Type B pancreatic cell (in vitro differentiated cells): Measurements from ENCODE around the gene ACVR1B. TPM values are rescaled to one million over a fixed set of nuclear protein-coding genes. Genes with fewer than 3 reads are reported as not detected.

Experiments used
- DNase-seq: peaks from one replicate; pipeline ENCODE4 v3.0.0; 2021; ENCODE audit warnings: mixed read lengths; ENCODE audit not compliant: unreplicated experiment; ENCODE audit errors: extremely low spot score
- H3K27ac Mint-ChIP-seq: 2 replicates; pipeline ENCODE4 v1.8.0; 2021; ENCODE audit warnings: mild to moderate bottlenecking, mixed read lengths
- H3K27me3 Mint-ChIP-seq: 2 replicates; pipeline ENCODE4 v1.8.0; 2021; ENCODE audit warnings: mixed read lengths
- H3K36me3 Mint-ChIP-seq: 2 replicates; pipeline ENCODE4 v1.8.0; 2021; ENCODE audit warnings: mixed read lengths
- H3K4me1 Mint-ChIP-seq: one replicate; pipeline ENCODE4 v1.8.0; 2021; ENCODE audit warnings: mixed read lengths; ENCODE audit not compliant: unreplicated experiment
- H3K4me3 Mint-ChIP-seq: 2 replicates; pipeline ENCODE4 v1.8.0; 2021; ENCODE audit warnings: mild to moderate bottlenecking, mixed read lengths
- H3K9me3 Mint-ChIP-seq: 2 replicates; pipeline ENCODE4 v1.8.0; 2021; ENCODE audit warnings: mixed read lengths
- CTCF ChIP-seq: fragments of 200-600 bp; sonication (generic); conservative IDR thresholded peaks from 2 replicates; pipeline ENCODE4 v1.5.0; 2021; ENCODE audit warnings: antibody characterized with exemption, mild to moderate bottlenecking
- total RNA-seq: library from RNA; stranded (reverse); gene quantifications from 2 replicates; pipeline ENCODE4 v1.2.1, GENCODE V29; 2021; ENCODE audit warnings: low replicate concordance

The ACVR1B gene
- total RNA-seq, 1 donor from 2014 or later, result 36.1 TPM

GRCh38 chr12:52041035-52041434 is 89.5 kb downstream of the ACVR1B start:
- TF ChIP-seq CTCF, result no peak
- Mint-ChIP-seq H3K4me1 (peaks cover 7% of the 10 kb centered on the region), H3K27ac (no peak overlapping the region), H3K36me3 (no peaks in the 10 kb centered on the region), H3K4me3 (no peak overlapping the region), H3K27me3 (peaks cover 18% of the 10 kb centered on the region), H3K9me3 (no peaks in the 10 kb centered on the region)
- no peak for DNase-seq

GRCh38 chr12:52041695-52042123 is 90.2 kb downstream of the ACVR1B start:
- Mint-ChIP-seq H3K27me3 (peaks cover 13% of the 10 kb centered on the region), H3K4me1 (peaks cover 4% of the 10 kb centered on the region), H3K4me3 (no peak overlapping the region), H3K27ac (no peak overlapping the region), H3K36me3 (no peaks in the 10 kb centered on the region), H3K9me3 (no peaks in the 10 kb centered on the region)
- TF ChIP-seq CTCF, result no peak
- DNase-seq, result no peak

DNA sequence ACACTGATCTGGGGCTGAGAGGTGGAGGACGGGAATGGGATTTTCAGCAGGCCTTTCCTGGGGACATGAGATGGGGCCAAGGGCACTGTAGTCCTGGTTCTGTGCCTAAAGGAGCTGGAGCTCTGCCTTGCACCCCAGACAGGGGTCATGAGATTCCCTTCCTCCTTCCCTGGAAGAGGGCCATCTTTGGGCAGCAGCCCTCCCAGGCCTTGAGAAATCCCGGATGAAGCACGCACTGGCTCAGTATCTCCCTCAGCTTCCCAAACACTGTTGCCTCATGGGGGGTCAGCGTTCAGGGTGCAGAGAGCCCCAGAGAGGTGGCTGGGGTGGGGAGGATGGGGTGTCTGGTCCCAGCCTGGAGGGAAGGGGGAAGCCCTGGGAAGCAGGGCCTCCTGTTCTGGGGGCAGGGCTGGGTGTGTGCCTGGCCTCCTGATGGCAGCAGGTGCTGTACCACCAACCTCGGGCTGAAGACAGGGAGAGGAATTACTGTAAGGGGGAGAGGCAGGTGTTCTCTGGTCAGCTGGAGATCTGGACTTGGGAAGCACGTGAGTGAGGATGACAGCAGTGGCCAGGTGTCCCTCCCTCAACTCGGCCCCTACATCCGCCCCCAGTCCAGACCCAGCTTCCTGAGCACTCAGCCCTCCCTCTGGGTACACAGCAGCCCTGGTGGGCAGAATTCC is 91.3 kb downstream of the ACVR1B start:
- H3K36me3 Mint-ChIP-seq, result no peaks in the 10 kb centered on the region
- no peaks in the 10 kb centered on the region for H3K9me3 Mint-ChIP-seq
- H3K4me3 Mint-ChIP-seq, result no peak overlapping the region
- no peak for DNase-seq
- TF ChIP-seq CTCF, result no peak
- H3K27ac Mint-ChIP-seq, result no peak overlapping the region
- H3K27me3 Mint-ChIP-seq, result peaks cover 10% of the 10 kb centered on the region
- H3K4me1 Mint-ChIP-seq, result peaks cover 4% of the 10 kb centered on the region

DNA sequence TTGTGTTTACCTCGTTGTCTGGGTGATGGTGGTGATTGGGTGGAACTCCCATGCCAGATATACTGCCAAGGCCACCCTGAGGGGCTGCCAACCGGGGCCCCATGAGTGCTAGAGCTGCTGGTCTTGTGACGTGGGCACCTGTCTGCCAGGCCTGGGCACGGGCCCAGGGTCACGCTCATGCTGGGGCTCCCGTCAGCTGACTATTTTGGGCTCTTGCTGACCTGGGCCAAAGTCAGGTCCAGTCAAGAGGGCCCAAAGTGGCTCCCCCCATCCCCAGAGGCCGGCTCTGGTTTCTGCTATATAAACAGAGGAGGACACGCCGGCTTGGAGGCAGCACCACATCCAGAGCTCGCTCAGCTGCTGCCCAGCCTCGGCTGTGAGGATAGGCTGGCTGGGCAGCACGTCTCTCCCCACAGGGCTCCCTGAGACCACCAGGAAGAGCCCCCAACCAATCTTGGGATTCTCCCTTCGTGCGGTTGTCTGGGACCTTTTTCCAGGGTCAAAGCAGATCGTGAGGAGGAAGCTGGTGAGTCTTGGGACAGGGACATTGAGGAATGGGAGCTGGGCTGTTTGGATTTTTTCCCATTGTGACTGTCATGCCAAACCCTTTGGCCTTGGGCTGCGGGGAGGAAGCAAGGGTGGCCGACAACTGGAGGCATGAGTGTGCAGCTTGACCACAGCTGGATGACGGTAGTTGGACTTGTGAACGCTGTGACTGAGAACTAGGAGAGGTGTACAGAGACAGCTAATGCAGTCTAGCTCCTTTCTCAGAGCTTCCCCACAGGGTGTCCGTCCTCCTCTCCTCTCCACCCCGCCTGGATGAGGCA is 92.1 kb downstream of the ACVR1B start:
- H3K27ac Mint-ChIP-seq, result no peak overlapping the region
- no peak for DNase-seq
- no peak for TF ChIP-seq CTCF
- H3K36me3 Mint-ChIP-seq, result no peaks in the 10 kb centered on the region
- H3K9me3 Mint-ChIP-seq, result no peaks in the 10 kb centered on the region
- no peaks in the 10 kb centered on the region for H3K4me1 Mint-ChIP-seq
- H3K4me3 Mint-ChIP-seq, result no peak overlapping the region
- peaks cover 6% of the 10 kb centered on the region for H3K27me3 Mint-ChIP-seq

- TF ChIP-seq CTCF, result no peak
- H3K27ac Mint-ChIP-seq, result peak overlapping the region; percentile 38
- H3K27me3 Mint-ChIP-seq, result peaks cover 10% of the 10 kb centered on the region
- no peak overlapping the region for H3K4me3 Mint-ChIP-seq
- peaks cover 4% of the 10 kb centered on the region for H3K4me1 Mint-ChIP-seq
- H3K36me3 Mint-ChIP-seq, result no peaks in the 10 kb centered on the region
- H3K9me3 Mint-ChIP-seq, result no peaks in the 10 kb centered on the region
- no peak for DNase-seq
Observed at GRCh38 chr12:52044292-52044983, 92.9 kb downstream of the ACVR1B start.
